Measurements from ENCODE around the gene KLK12.

Gene KLK12

GRCh38 chr19:51070334-51071094 lies 35.7 kb upstream of the KLK12 start:
- in situ Hi-C loops (cut with MboI; ENCODE audit: low pct_unique_long_range_greater_than_20kb, low sequenced_read_pairs, unreplicated experiment): no loop called here
- no peak for TF ChIP-seq CTCF (IDR thresholded peaks at IDR 0.05; ENCODE audit: extremely low read depth, insufficient read depth, missing control alignments)
- no peak for DNase-seq (ENCODE audit: low spot score)

GRCh38 chr19:51066393-51067186 lies 31.8 kb upstream of the KLK12 start:
- no peak for DNase-seq (ENCODE audit: low spot score)
- in situ Hi-C loops (cut with MboI; ENCODE audit: low pct_unique_long_range_greater_than_20kb, low sequenced_read_pairs, unreplicated experiment): no loop called here
- no peak for TF ChIP-seq CTCF (IDR thresholded peaks at IDR 0.05; ENCODE audit: extremely low read depth, insufficient read depth, missing control alignments)

DNA sequence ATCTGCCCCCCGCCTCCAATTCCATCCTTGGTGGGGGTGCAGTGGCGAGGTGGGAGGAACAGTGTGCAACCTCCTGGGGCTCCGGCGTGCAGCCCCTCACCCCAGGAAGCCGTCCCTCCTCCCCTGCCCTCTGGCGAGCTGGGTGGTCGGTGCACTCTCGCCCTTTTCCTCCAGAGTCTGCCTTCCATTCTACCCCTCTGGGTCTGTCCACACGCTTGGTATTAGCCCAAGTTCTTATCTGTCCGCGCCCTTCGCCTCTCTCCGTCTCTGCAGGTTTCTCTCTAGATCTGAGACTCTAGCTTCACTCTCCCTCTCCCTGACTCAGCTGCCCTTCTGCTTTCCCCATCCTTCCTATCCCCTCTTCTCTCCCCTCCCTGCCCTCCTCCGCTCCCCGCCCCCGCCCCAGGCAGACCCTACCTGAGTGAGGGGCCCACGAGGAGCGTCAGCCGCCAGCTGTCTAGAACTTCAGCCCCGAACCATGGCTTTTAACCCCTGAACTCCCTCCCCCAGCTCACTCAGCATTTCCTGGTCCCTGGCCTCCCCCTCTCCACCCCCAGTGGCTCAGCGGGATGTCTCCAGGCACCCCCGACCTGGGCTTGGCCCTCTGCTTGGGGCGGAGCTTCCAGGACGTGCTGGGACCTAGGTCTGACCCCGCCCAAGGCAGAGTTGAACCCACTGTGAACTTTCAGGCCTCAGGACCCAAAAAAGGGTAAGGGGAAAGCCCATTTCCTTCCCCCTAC lies 30.6 kb upstream of the KLK12 start:
- in situ Hi-C loops (cut with MboI; ENCODE audit: low pct_unique_long_range_greater_than_20kb, low sequenced_read_pairs, unreplicated experiment): no loop called here
- no peak for DNase-seq (ENCODE audit: low spot score)
- no peak for TF ChIP-seq CTCF (IDR thresholded peaks at IDR 0.05; ENCODE audit: extremely low read depth, insufficient read depth, missing control alignments)

DNA sequence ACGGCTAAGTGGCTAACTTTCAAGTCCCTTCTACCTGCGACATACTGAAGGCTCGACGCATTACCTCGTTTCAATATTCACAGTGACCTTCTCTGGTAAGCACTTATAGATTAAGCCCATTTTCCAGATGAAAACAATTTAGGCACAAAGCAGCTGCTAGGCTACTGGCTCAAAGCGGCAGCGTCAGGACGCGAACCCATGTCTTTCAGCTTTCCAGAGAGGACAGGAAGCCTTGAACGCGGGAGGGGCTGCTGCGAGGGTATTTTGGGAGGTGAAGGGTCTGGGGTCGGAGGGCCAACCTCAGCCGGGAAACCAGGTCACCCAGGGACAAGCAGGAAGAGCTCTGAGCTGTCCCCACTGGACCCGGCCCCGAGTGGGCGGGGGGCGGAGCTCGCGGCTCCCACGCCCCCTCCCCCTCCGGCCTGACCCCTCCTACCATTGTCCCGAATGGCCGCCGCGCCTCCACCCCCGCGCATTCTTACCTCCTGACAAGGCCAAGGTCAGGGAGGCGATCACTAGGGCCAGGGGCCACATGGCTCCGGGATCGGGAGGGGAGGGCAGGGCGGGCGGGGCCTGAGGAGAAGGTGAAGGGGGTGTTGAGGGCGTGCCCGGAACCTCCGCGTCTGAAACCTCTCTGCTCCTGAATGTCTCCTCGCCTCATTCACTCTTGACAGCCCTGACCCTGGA lies 29.9 kb upstream of the KLK12 start, which contains the start of gene KLK13:
Gene KLK13, minus strand, starts transcription at position 559 of the 687 bp plus-strand sequence. Its CDS starts 25 bp downstream, at position 534.
- in situ Hi-C loops (cut with MboI; ENCODE audit: low pct_unique_long_range_greater_than_20kb, low sequenced_read_pairs, unreplicated experiment): no loop called here
- no peak for TF ChIP-seq CTCF (IDR thresholded peaks at IDR 0.05; ENCODE audit: extremely low read depth, insufficient read depth, missing control alignments)
- DNase-seq (ENCODE audit: low spot score): no peak

DNA sequence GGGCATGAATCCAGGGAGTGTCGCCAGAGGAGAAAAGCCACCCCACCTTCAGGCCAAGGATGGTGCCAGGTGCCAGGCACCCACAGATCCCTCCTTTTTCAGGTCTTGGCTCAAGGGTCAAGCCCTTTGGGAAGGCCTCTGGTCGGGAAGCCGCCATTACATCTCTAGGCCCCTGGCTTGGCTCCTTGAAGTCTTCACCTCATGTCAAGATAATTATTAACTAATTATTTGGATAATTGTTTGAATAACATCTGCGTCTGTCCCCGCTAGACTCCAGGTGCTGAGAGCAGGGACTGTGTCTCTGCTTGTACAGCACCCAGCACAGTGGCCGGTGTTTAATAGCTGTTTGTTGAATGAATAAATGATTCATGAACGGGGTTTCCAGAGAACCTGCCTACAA lies 28.9 kb upstream of the KLK12 start:
- no peak for TF ChIP-seq CTCF (IDR thresholded peaks at IDR 0.05; ENCODE audit: extremely low read depth, insufficient read depth, missing control alignments)
- DNase-seq (ENCODE audit: low spot score): no peak
- in situ Hi-C loops (cut with MboI; ENCODE audit: low pct_unique_long_range_greater_than_20kb, low sequenced_read_pairs, unreplicated experiment): no loop called here

DNA sequence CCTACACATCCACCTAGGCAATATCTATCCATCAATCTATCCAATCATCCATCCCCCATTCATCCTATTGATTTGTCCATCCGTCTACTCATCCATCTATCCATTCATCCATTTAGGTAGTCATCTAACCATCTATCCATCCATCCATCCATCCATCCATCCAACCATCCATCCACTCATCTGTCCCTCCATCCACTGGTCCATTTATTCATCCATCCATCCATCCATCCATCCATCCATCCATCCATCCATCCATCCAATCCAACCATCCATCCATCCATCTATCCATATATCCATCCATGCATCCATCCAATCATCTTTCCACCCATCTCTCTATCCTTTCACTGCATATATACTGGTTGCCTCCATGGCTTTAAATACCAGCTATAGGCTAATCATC lies 26.2 kb upstream of the KLK12 start:
- DNase-seq (ENCODE audit: low spot score): no peak
- TF ChIP-seq CTCF (IDR thresholded peaks at IDR 0.05; ENCODE audit: extremely low read depth, insufficient read depth, missing control alignments): no peak
- in situ Hi-C loops (cut with MboI; ENCODE audit: low pct_unique_long_range_greater_than_20kb, low sequenced_read_pairs, unreplicated experiment): no loop called here
